ENCODE data around the gene SUPT20HL2. TPM values are rescaled to one million over a fixed set of nuclear protein-coding genes. Genes with fewer than 3 reads are reported as not detected.

The SUPT20HL2 gene
- total and polyA plus RNA-seq, 2 experiments from 2014 or later: 0.08 TPM; not detected in 1

DNA sequence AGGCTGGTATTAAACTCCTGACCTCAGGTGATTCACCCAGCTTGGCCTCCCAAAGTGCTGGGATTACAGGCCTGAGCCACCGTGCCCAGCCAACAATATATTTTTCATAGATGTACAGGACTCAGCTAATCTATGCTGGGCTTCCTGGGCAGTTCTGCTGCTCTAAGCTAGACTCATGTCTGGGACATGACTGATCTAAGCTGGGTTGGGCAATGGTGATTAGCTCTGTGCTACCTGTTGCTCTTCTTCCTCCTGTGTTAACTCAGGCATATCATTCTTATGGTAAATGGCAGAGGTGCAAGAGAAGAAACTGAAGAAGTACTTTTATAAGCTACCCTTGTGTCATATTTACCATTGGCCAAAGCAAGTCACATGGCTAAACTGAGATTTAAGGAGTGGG lies 11.4 kb upstream of the SUPT20HL2 start (continued):
- TF ChIP-seq CREB1 (CRISPR knock-in tag; IDR thresholded peaks at IDR 0.05; ENCODE audit: low read depth) (no peak), CTCF (conservative IDR thresholded peaks at IDR 0.05; ENCODE audit: low read depth in 2 of 2) (no peak), JUNB (IDR thresholded peaks at IDR 0.05; ENCODE audit: unreplicated experiment) (no peak), NANOG (IDR thresholded peaks at IDR 0.05; ENCODE audit: borderline replicate concordance) (no peak), ETS1 (IDR thresholded peaks at IDR 0.05) (no peak), EZH2phosphoT487 (IDR thresholded peaks at IDR 0.05; ENCODE audit: unreplicated experiment) (no peak), ZNF331 (CRISPR knock-in tag; IDR thresholded peaks at IDR 0.05; ENCODE audit: low read depth) (no peak), POLR2AphosphoS5 (IDR thresholded peaks at IDR 0.05; ENCODE audit: low read depth) (no peak), STAT1 (IDR thresholded peaks at IDR 0.05; ENCODE audit: unreplicated experiment) (no peak)

- Histone ChIP-seq H3K79me2 (replicated peaks; ENCODE audit: insufficient read depth) (no peaks in the 10 kb centered on the region), H3K36me3 (ENCODE audit: insufficient read depth) (no peaks in the 10 kb centered on the region), H3K9me2 (ENCODE audit: insufficient read depth) (no peaks in the 10 kb centered on the region), H3F3A (replicated peaks; ENCODE audit: low read depth) (no peaks in the 10 kb centered on the region), H3K27ac (ENCODE audit: low read depth) (no peak overlapping the region), H4K20me1 (replicated peaks; ENCODE audit: insufficient read depth) (no peaks in the 10 kb centered on the region), H3K4me1 (ENCODE audit: insufficient read depth) (no peaks in the 10 kb centered on the region), H3K4me3 (no peak overlapping the region), H2AFZ (no peak overlapping the region), H3K4me2 (no peak overlapping the region), H3K27me3 (ENCODE audit: insufficient read depth) (no peaks in the 10 kb centered on the region)
- Mint-ChIP-seq H3K4me1 (no peaks in the 10 kb centered on the region), H3K9me3 (no peaks in the 10 kb centered on the region; the same call in 2 of the 3 replicates), H3K4me3 (no peak overlapping the region), H3K27ac (no peak overlapping the region), H3K27me3 (ENCODE audit: insufficient read depth, low read depth, poor library complexity) (no peaks in the 10 kb centered on the region), H3K36me3 (ENCODE audit: low read depth) (no peaks in the 10 kb centered on the region)
- ATAC-seq: no peak
- TF ChIP-seq POLR2AphosphoS5 (IDR thresholded peaks at IDR 0.05; ENCODE audit: low read depth) (no peak), EZH2phosphoT487 (IDR thresholded peaks at IDR 0.05; ENCODE audit: unreplicated experiment) (no peak), CTCF (conservative IDR thresholded peaks at IDR 0.05; ENCODE audit: low read depth in 2 of 2) (no peak), EZH2 (IDR thresholded peaks at IDR 0.05; ENCODE audit: low read depth, unreplicated experiment) (no peak), ZNF462 (CRISPR knock-in tag; IDR thresholded peaks at IDR 0.05) (no peak)
- no peak for DNase-seq (ENCODE audit: low spot score)
Measured at GRCh38 chrX:24321741-24322395, 8.0 kb upstream of the SUPT20HL2 start.

Data from GM23338 (cell line).